Keratinocyte (primary cell): ENCODE measurements around the gene MAP3K2. TPM values are rescaled to one million over a fixed set of nuclear protein-coding genes. Genes with fewer than 3 reads are reported as not detected.

ENCODE experiments used
- DNase-seq: peaks from one replicate; pipeline ENCODE4 v3.0.0-alpha.2; 2011; ENCODE audit warnings: low read depth, missing footprints, low spot score
- FAIRE-seq: peaks from 2 replicates; lab custom pipeline; 2011; peaks lifted over from hg19 to GRCh38; lab: Jason Lieb, UNC
- H2AFZ ChIP-seq: 2 replicates; pipeline ENCODE4 v1.6.0; 2012; ENCODE audit warnings: low read length, control low read depth, inconsistent platforms; ENCODE audit not compliant: control insufficient read depth
- H3K27ac ChIP-seq: 2 replicates; pipeline ENCODE4 v1.5.1; 2011; ENCODE audit warnings: low read length; ENCODE audit not compliant: control insufficient read depth, insufficient read depth
- H3K27me3 ChIP-seq: 3 replicates; pipeline ENCODE4 v1.6.0; 2011; ENCODE audit warnings: low read length; ENCODE audit not compliant: control insufficient read depth, insufficient read depth; ENCODE audit errors: extremely low read depth
- H3K36me3 ChIP-seq, 2 experiments: 2 replicates in 1 of 2; 3 replicates in 1 of 2; pipeline ENCODE4 v1.5.1; 2011; ENCODE audit warnings: low read length in 2 of 2, mild to moderate bottlenecking in 1 of 2; ENCODE audit not compliant: control insufficient read depth in 2 of 2, insufficient read depth in 2 of 2; ENCODE audit errors: extremely low read depth in 1 of 2
- H3K4me1 ChIP-seq: 3 replicates; pipeline ENCODE4 v1.5.1; 2011; ENCODE audit warnings: low read length; ENCODE audit not compliant: control insufficient read depth, insufficient read depth; ENCODE audit errors: extremely low read depth
- H3K4me2 ChIP-seq: 3 replicates; pipeline ENCODE4 v1.6.0; 2011; ENCODE audit warnings: low read depth, low read length; ENCODE audit not compliant: control insufficient read depth, insufficient read depth; ENCODE audit errors: extremely low read depth
- H3K4me3 ChIP-seq, 3 experiments: fragments of 200-600 bp in 1 of 3; sonication (generic) in 1 of 3; 2 replicates in 2 of 3; 3 replicates in 1 of 3; pipeline ENCODE4 v1.5.1; 2011 to 2016; ENCODE audit warnings: low read length in 3 of 3, mild to moderate bottlenecking in 3 of 3, control low read depth in 2 of 3, inconsistent platforms in 1 of 3, low read depth in 1 of 3, mixed read lengths in 1 of 3, mixed run types in 1 of 3, moderate library complexity in 1 of 3; ENCODE audit not compliant: control insufficient read depth in 2 of 3, insufficient read depth in 2 of 3; ENCODE audit errors: extremely low read depth in 1 of 3
- H3K79me2 ChIP-seq: 2 replicates; pipeline ENCODE4 v1.6.0; 2012; ENCODE audit warnings: low read length; ENCODE audit not compliant: control insufficient read depth, insufficient read depth
- H3K9ac ChIP-seq: 3 replicates; pipeline ENCODE4 v1.6.0; 2011; ENCODE audit warnings: low read length; ENCODE audit not compliant: control insufficient read depth, insufficient read depth; ENCODE audit errors: extremely low read depth
- H3K9me1 ChIP-seq: 3 replicates; pipeline ENCODE4 v1.6.0; 2011; ENCODE audit warnings: low read length; ENCODE audit not compliant: control insufficient read depth, insufficient read depth; ENCODE audit errors: extremely low read depth
- H3K9me3 ChIP-seq: 2 replicates; pipeline ENCODE4 v1.5.1; 2012; ENCODE audit warnings: low read depth, low read length; ENCODE audit not compliant: control insufficient read depth
- H4K20me1 ChIP-seq: 3 replicates; pipeline ENCODE4 v1.6.0; 2011; ENCODE audit warnings: low read length; ENCODE audit not compliant: control insufficient read depth, insufficient read depth; ENCODE audit errors: extremely low read depth
- CTCF ChIP-seq, 3 experiments: IDR thresholded peaks in 1 of 3; conservative IDR thresholded peaks in 1 of 3; optimal IDR thresholded peaks in 1 of 3; 2 replicates in 2 of 3; 3 replicates in 1 of 3; pipeline versions ENCODE3 to v1.5.1; 2011; ENCODE audit warnings: low read length in 3 of 3, mild to moderate bottlenecking in 3 of 3, moderate library complexity in 2 of 3, control low read depth in 1 of 3, inconsistent platforms in 1 of 3; ENCODE audit not compliant: insufficient read depth in 2 of 3; ENCODE audit errors: extremely low read depth in 1 of 3
- EZH2 ChIP-seq: IDR thresholded peaks from one replicate; pipeline ENCODE4 v1.6.1; 2012; ENCODE audit warnings: inconsistent platforms, mild to moderate bottlenecking, low read length, moderate library complexity
- dilution Hi-C: fragments of 300-500 bp; cut with MboI; formaldehyde crosslinking; loops from one replicate; pipeline ENCODE4 v1.7.0; 2020; ENCODE audit warnings: low sequenced_read_pairs; ENCODE audit not compliant: extremely low pct_ligation_motif_present
- polyA plus RNA-seq, 5 experiments: library from polyadenylated mRNA; depleted of rRNA in 3 of 5; stranded (reverse) in 3 of 5; stranded (forward) in 1 of 5; unstranded in 1 of 5; fragments of >200 nt; gene quantifications; 1 replicate in 1 of 5; 2 replicates in 3 of 5; 3 replicates in 1 of 5; pipeline versions ENCODE4 v1.2.1 to v1.2.3, GENCODE V29; 2011 to 2012; ENCODE audit warnings: missing spikeins in 2 of 5, low read depth in 1 of 5, low replicate concordance in 1 of 5

The MAP3K2 gene
- polyA plus RNA-seq, 1 donor (not counting 4 experiments of a cell fraction or from before 2014, with no cell fraction given) = 11.9 TPM

- Histone ChIP-seq H4K20me1 (peaks cover 3% of the 10 kb centered on the region), H3K9me1 (no peaks in the 10 kb centered on the region), H3K9ac (no peak overlapping the region), H3K4me1 (no peaks in the 10 kb centered on the region), H3K4me2 (no peak overlapping the region), H3K4me3 (no peak overlapping the region), H3K9me3 (no peaks in the 10 kb centered on the region), H3K27me3 (no peaks in the 10 kb centered on the region), H3K27ac (no peak overlapping the region), H3K79me2 (peaks cover 56% of the 10 kb centered on the region), H3K36me3 (no peaks in the 10 kb centered on the region), H2AFZ (no peak overlapping the region)
- no peak for FAIRE-seq
- DNase-seq = no peak
- dilution Hi-C loops = loop anchor here (25.0 kb wide), 1 partner anchor 92 kb away; no protein-coding TSS in a partner anchor
- TF ChIP-seq CTCF (optimal IDR thresholded peaks at IDR 0.05 in 1 of 3, IDR thresholded peaks at IDR 0.05 in 1 of 3, conservative IDR thresholded peaks at IDR 0.05 in 1 of 3; ENCODE audit: extremely low read depth in 1 of 3, insufficient read depth in 2 of 3, low read length in 3 of 3) = no peak
Measured at GRCh38 chr2:127370010-127370409, 17.8 kb downstream of the MAP3K2 start.

- H3K9me1 ChIP-seq = no peaks in the 10 kb centered on the region
- no peak overlapping the region for H2AFZ ChIP-seq
- H3K4me2 ChIP-seq = no peak overlapping the region
- H3K9me3 ChIP-seq = no peaks in the 10 kb centered on the region
- DNase-seq = no peak
- H3K36me3 ChIP-seq = no peaks in the 10 kb centered on the region
- dilution Hi-C loops = loop anchor here (25.0 kb wide), 1 partner anchor 97 kb away; no protein-coding TSS in a partner anchor
- H3K79me2 ChIP-seq = peaks cover 35% of the 10 kb centered on the region
- no peaks in the 10 kb centered on the region for H3K27me3 ChIP-seq
- no peak for TF ChIP-seq EZH2
- no peak for TF ChIP-seq CTCF (optimal IDR thresholded peaks at IDR 0.05 in 1 of 3, IDR thresholded peaks at IDR 0.05 in 1 of 3, conservative IDR thresholded peaks at IDR 0.05 in 1 of 3; ENCODE audit: extremely low read depth in 1 of 3, insufficient read depth in 2 of 3, low read length in 3 of 3)
- H3K4me3 ChIP-seq = no peak overlapping the region
- H4K20me1 ChIP-seq = peaks cover 3% of the 10 kb centered on the region
- no peak overlapping the region for H3K9ac ChIP-seq
- no peaks in the 10 kb centered on the region for H3K4me1 ChIP-seq
- FAIRE-seq = no peak
- no peak overlapping the region for H3K27ac ChIP-seq
Measured at GRCh38 chr2:127365211-127365643, 22.5 kb downstream of the MAP3K2 start.
